ENCODE measurements around the gene CBFB.

CBFB gene

DNA sequence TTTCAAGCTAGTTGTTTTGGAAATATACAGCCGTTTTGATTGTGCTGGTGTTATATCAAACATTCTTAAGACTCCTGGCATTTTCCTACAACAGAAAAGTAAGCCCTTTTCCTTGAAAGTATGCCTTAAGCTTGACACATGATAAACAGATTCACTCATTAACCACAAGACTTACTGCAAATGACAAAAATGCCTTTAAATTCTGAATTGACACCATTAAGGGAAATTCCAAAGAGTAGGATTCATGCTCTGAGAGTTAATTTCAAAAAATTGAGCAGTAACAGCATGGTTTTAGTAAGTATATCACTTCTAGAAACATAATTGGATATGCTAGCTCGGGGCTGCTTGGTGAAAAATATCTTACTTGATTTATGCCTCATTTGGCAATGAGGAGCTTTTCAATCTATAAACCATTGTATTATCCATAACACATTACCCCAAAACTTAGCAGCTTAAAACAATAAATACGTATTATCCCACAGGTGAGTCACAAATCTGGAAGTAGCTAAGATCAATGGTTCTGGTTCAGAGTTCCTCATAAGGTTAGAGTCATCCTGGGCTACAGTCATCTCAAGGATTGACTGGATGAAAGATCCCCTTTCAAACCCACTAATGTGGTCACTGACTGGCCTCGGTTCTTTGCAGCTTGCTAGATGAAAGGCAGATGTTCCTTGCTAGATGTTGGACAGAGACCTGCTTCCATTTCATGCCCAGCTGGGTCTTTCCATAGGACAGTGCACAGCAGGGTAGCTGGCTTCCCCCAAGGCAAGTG is 72.5 kb downstream of the CBFB start:
- Histone ChIP-seq H3K27me3 (ENCODE audit: insufficient read depth, poor library complexity, severe bottlenecking) (no peaks in the 10 kb centered on the region), H3K27ac (replicated peaks) (no peak overlapping the region), H3K4me3 (replicated peaks; ENCODE audit: insufficient read depth, low read length) (no peak overlapping the region)
- TF ChIP-seq, protein P1, sequence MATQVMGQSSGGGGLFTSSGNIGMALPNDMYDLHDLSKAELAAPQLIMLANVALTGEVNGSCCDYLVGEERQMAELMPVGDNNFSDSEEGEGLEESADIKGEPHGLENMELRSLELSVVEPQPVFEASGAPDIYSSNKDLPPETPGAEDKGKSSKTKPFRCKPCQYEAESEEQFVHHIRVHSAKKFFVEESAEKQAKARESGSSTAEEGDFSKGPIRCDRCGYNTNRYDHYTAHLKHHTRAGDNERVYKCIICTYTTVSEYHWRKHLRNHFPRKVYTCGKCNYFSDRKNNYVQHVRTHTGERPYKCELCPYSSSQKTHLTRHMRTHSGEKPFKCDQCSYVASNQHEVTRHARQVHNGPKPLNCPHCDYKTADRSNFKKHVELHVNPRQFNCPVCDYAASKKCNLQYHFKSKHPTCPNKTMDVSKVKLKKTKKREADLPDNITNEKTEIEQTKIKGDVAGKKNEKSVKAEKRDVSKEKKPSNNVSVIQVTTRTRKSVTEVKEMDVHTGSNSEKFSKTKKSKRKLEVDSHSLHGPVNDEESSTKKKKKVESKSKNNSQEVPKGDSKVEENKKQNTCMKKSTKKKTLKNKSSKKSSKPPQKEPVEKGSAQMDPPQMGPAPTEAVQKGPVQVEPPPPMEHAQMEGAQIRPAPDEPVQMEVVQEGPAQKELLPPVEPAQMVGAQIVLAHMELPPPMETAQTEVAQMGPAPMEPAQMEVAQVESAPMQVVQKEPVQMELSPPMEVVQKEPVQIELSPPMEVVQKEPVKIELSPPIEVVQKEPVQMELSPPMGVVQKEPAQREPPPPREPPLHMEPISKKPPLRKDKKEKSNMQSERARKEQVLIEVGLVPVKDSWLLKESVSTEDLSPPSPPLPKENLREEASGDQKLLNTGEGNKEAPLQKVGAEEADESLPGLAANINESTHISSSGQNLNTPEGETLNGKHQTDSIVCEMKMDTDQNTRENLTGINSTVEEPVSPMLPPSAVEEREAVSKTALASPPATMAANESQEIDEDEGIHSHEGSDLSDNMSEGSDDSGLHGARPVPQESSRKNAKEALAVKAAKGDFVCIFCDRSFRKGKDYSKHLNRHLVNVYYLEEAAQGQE (IDR thresholded peaks at IDR 0.05; ENCODE audit: insufficient replicate concordance, low read depth), result no peak
- no peak for TF ChIP-seq POLR2AphosphoS5 (IDR thresholded peaks at IDR 0.05; ENCODE audit: low read depth)
- no peak for TF ChIP-seq GABPA (IDR thresholded peaks at IDR 0.05; ENCODE audit: low read depth)
- no peak for TF ChIP-seq SPI1 (IDR thresholded peaks at IDR 0.05; ENCODE audit: borderline replicate concordance, low read depth)
- TF ChIP-seq, protein P2, sequence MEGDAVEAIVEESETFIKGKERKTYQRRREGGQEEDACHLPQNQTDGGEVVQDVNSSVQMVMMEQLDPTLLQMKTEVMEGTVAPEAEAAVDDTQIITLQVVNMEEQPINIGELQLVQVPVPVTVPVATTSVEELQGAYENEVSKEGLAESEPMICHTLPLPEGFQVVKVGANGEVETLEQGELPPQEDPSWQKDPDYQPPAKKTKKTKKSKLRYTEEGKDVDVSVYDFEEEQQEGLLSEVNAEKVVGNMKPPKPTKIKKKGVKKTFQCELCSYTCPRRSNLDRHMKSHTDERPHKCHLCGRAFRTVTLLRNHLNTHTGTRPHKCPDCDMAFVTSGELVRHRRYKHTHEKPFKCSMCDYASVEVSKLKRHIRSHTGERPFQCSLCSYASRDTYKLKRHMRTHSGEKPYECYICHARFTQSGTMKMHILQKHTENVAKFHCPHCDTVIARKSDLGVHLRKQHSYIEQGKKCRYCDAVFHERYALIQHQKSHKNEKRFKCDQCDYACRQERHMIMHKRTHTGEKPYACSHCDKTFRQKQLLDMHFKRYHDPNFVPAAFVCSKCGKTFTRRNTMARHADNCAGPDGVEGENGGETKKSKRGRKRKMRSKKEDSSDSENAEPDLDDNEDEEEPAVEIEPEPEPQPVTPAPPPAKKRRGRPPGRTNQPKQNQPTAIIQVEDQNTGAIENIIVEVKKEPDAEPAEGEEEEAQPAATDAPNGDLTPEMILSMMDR (IDR thresholded peaks at IDR 0.05; ENCODE audit: insufficient read depth, low read length), result no peak
- DNase-seq (ENCODE audit: low read depth in 1 of 2, low spot score in 1 of 2), result no peak

DNA sequence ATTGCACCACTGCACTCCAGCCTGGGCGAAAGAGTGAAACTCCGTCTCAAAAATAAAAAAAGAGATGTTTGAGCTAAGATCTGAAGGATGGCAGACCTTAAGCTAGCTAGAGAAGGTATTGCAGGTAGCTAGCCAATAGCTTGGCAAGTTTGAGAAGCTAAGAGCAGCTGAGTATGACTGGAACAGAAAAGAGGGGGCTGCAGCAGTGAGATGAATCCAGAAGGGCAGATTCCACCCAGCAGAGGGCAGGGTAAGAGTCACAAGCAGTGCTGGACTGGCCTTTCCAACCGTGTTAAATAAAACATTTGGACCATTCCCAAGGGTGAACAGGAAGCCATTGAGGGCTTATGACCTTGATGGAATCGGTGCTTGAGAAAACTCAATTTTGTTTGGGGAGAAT is 75.1 kb downstream of the CBFB start:
- TF ChIP-seq, protein P2 (IDR thresholded peaks at IDR 0.05; ENCODE audit: insufficient read depth, low read length), result no peak
- TF ChIP-seq GABPA (IDR thresholded peaks at IDR 0.05; ENCODE audit: low read depth) (no peak), SPI1 (IDR thresholded peaks at IDR 0.05; ENCODE audit: borderline replicate concordance, low read depth) (no peak), POLR2AphosphoS5 (IDR thresholded peaks at IDR 0.05; ENCODE audit: low read depth) (no peak)
- TF ChIP-seq, protein P1 (IDR thresholded peaks at IDR 0.05; ENCODE audit: insufficient replicate concordance, low read depth), result no peak
- no peaks in the 10 kb centered on the region for H3K27me3 ChIP-seq (ENCODE audit: insufficient read depth, poor library complexity, severe bottlenecking)
- no peak overlapping the region for H3K4me3 ChIP-seq (replicated peaks; ENCODE audit: insufficient read depth, low read length)
- no peak overlapping the region for H3K27ac ChIP-seq (replicated peaks)
- DNase-seq (ENCODE audit: low read depth in 1 of 2, low spot score in 1 of 2), result no peak

DNA sequence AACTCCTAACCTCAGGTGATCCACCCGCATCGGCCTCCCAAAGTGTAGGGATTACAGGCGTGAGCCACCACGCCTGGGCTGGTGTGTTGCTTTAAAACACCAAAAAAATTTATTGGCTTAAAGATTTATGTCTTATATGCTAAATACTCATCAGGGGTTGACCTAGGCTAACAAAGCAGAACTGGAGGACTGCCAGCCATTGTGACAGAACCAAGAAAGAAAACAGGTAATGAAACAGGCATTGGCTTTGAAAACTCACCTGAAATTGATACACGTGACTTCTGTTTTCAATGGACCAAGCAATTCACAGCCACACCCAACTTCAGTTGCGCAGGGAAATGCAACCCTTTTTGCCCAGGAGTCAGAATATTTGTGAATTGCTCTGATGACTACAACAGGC is 75.9 kb downstream of the CBFB start:
- H3K27ac ChIP-seq (replicated peaks), result peak overlapping the region; percentile 52
- TF ChIP-seq, protein P1 (IDR thresholded peaks at IDR 0.05; ENCODE audit: insufficient replicate concordance, low read depth), result no peak
- TF ChIP-seq GABPA (IDR thresholded peaks at IDR 0.05; ENCODE audit: low read depth), result no peak
- no peak; the same call in 1 of the 2 replicates for TF ChIP-seq SPI1 (IDR thresholded peaks at IDR 0.05; ENCODE audit: borderline replicate concordance, low read depth)
- TF ChIP-seq POLR2AphosphoS5 (IDR thresholded peaks at IDR 0.05; ENCODE audit: low read depth), result no peak
- TF ChIP-seq, protein P2 (IDR thresholded peaks at IDR 0.05; ENCODE audit: insufficient read depth, low read length), result no peak
- no peak overlapping the region for H3K4me3 ChIP-seq (replicated peaks; ENCODE audit: insufficient read depth, low read length)
- DNase-seq (ENCODE audit: low read depth in 1 of 2, low spot score in 1 of 2), result peak in 1 of 2 experiments; percentile 14
- H3K27me3 ChIP-seq (ENCODE audit: insufficient read depth, poor library complexity, severe bottlenecking), result no peaks in the 10 kb centered on the region

Measured in HL-60 (cell line).